BE2C (cell line): ENCODE measurements around the gene LGMN.
A peak's percentile ranks its signal among the peaks of the same experiment; 100 is the strongest.

Experiments
- DNase-seq: peaks from one replicate; pipeline ENCODE4 v3.0.0-alpha.2; 2020
- H3K27me3 ChIP-seq: fragments of 250-450 bp; sonication (Bioruptor Pico); 2 replicates; pipeline ENCODE4 v1.5.1; 2020; ENCODE audit warnings: mild to moderate bottlenecking
- H3K36me3 ChIP-seq: fragments of 250-450 bp; sonication (Bioruptor Pico); 2 replicates; pipeline ENCODE4 v1.5.1; 2020; ENCODE audit warnings: mild to moderate bottlenecking
- H3K4me1 ChIP-seq: fragments of 250-450 bp; sonication (Bioruptor Pico); 2 replicates; pipeline ENCODE4 v1.5.1; 2020
- H3K4me3 ChIP-seq: 2 replicates; pipeline ENCODE4 v1.5.1; 2011; ENCODE audit warnings: low read depth, low read length
- H3K9me3 ChIP-seq: fragments of 250-450 bp; sonication (Bioruptor Pico); 2 replicates; pipeline ENCODE4 v1.5.1; 2020
- TF ChIP-seq, protein P1 (sequence below): IDR thresholded peaks from 2 replicates; pipeline ENCODE4 v1.5.1; 2012; ENCODE audit warnings: mild to moderate bottlenecking, low read depth, low read length

The LGMN gene

DNA sequence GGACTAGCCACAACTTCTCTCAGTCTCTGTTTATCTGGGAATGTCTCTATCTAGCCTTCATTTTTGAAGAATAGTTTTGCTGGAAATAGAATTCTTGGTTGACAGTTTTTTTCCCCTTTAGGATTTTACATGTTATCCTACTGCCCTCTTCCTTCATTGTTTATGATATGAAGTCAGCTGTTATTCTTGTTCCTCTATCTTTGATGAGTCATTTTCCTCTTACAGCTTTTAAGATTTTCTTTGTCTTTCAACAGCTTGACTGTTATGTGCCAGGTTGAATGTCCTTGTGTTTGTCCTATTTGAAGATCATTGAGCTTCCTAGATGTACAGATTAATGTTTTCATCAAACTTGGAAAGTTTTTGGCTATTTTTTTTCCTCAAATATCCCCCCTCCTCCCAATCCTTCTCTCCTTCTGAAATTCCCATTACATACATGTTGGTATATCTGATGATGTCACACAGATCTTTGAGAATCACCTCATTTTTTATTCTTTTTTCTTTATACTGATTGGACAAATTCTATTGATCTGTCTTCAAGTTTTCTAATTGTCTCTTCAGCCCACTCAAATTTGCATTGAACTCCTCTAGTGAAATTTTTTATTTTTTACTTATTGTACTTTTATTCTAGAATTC, 41.1 kb upstream of the LGMN start:
- TF ChIP-seq, protein P1, sequence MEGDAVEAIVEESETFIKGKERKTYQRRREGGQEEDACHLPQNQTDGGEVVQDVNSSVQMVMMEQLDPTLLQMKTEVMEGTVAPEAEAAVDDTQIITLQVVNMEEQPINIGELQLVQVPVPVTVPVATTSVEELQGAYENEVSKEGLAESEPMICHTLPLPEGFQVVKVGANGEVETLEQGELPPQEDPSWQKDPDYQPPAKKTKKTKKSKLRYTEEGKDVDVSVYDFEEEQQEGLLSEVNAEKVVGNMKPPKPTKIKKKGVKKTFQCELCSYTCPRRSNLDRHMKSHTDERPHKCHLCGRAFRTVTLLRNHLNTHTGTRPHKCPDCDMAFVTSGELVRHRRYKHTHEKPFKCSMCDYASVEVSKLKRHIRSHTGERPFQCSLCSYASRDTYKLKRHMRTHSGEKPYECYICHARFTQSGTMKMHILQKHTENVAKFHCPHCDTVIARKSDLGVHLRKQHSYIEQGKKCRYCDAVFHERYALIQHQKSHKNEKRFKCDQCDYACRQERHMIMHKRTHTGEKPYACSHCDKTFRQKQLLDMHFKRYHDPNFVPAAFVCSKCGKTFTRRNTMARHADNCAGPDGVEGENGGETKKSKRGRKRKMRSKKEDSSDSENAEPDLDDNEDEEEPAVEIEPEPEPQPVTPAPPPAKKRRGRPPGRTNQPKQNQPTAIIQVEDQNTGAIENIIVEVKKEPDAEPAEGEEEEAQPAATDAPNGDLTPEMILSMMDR, result no peak
- Histone ChIP-seq H3K9me3 (no peaks in the 10 kb centered on the region), H3K4me1 (no peaks in the 10 kb centered on the region; the same call in 1 of the 2 replicates), H3K27me3 (no peaks in the 10 kb centered on the region), H3K4me3 (no peak overlapping the region), H3K36me3 (no peaks in the 10 kb centered on the region)
- DNase-seq, result no peak

DNA sequence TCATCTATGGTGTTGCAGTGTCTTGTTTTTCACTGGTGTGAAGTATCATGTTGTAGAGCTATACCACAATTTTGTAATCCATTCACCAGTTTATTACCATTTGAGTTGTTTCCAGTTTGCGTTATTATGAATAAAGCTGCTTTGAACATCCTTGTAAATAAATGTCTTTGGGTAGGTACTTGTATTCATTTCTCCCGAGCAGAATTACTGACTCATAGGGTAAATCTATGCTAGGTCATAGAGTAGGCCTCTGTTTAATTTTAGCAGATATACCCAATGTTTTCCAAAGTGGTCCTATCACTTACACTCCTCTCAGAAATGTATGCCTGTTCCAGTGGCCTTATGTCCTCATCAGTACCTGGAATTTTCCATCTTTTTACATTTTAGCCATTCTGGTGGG, 39.1 kb upstream of the LGMN start:
- Histone ChIP-seq H3K27me3 (no peaks in the 10 kb centered on the region), H3K36me3 (no peaks in the 10 kb centered on the region), H3K9me3 (no peaks in the 10 kb centered on the region), H3K4me1 (peaks cover 3% of the 10 kb centered on the region; the same call in 1 of the 2 replicates), H3K4me3 (no peak overlapping the region)
- DNase-seq, result no peak
- TF ChIP-seq, protein P1, result no peak

DNA sequence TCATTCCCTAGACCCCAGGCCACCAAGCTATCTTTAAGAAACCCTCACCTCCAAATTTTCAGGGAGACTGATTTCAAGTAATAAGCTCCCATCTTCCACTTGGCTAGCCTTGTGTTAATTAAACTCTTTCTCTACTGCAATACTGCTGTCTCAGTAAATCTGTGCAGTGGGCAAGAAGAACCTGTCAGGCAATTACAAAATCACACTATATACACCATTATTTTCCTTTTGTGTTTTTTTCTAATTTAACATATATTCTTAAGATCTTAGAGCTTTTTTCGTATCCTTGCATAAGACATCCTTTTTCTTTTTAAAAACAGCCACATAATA, 38.0 kb upstream of the LGMN start:
- H3K36me3 ChIP-seq, result no peaks in the 10 kb centered on the region
- H3K9me3 ChIP-seq, result no peaks in the 10 kb centered on the region
- DNase-seq, result no peak
- H3K27me3 ChIP-seq, result no peaks in the 10 kb centered on the region
- TF ChIP-seq, protein P1, result no peak
- H3K4me3 ChIP-seq, result no peak overlapping the region
- peaks cover 3% of the 10 kb centered on the region; the same call in 1 of the 2 replicates for H3K4me1 ChIP-seq

DNA sequence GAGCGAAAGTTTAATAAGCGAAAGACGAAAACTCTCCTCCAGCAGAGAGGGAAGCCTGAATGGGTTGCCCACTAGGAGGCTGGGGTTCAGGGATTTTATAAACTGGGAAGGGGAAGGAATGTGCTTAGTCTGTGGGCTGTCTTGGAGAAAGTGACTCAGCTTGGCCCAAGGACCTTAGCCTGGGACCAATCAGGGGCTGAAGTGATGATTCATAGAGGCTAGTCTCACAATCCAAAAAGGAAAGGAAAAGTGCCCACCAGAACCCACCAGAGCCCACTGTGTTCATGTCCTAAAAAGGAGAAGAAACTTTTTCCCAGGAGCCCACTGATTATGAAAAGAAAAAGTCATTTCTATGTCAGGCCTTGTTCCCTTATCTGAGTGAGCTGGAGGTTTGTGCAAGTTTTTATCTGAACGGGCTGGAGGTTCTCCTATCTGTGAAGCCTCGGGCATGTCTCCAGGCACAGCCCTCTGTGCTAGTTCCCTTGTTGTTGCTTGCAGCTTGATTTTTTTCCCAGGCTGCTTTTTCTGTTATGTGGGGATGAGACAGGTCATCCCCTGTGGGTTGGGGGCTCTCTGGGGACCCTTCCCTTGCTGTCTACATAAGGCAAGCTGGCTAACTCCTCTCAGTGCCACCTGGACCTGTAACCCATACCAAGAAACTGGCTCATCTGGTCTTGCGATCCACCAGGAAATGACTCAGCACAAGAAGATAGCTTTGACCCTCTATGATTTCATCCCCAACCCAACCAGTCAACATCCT, 37.4 kb upstream of the LGMN start:
- TF ChIP-seq, protein P1, result no peak
- Histone ChIP-seq H3K4me3 (no peak overlapping the region), H3K9me3 (no peaks in the 10 kb centered on the region), H3K4me1 (peaks cover 3% of the 10 kb centered on the region; the same call in 1 of the 2 replicates), H3K36me3 (no peaks in the 10 kb centered on the region), H3K27me3 (no peaks in the 10 kb centered on the region)
- no peak for DNase-seq

DNA sequence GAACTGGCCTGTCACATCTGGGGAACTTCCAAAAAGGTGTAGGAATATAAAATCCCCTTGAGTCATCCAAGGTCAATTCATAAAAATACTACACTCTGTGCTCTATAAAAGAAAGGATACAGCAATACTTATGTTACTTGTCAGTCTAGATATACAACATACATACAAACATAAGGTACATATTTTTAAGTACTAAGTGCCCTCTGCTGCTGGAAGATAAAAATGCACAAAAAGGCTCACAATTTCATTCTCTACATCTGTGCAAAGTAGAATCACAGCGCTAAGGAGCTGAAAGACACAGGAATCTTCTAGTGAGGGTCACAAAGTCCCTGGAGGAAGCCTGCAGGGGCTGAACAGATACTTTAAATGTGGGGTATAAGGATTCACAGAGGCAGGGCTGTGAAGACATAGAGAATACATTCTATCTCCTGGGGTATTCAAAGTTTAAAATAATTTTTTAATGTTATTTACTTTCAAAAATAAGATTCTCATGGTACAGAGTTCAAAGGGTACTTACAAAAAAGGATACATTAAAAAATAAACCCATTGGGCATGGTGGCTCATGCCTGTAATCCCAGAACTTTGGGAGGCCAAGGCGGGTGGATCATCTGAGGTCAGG, 35.5 kb upstream of the LGMN start:
- TF ChIP-seq, protein P1, result peak; percentile 66
- H3K4me3 ChIP-seq, result no peak overlapping the region
- H3K4me1 ChIP-seq, result peaks cover 3% of the 10 kb centered on the region; the same call in 1 of the 2 replicates
- H3K9me3 ChIP-seq, result no peaks in the 10 kb centered on the region; the same call in 1 of the 2 replicates
- no peaks in the 10 kb centered on the region for H3K36me3 ChIP-seq
- peak; percentile 29 for DNase-seq
- H3K27me3 ChIP-seq, result no peaks in the 10 kb centered on the region
